GM18868 (cell line): ENCODE measurements around the gene S100A14.

ENCODE experiments used
- ATAC-seq: cut with Tn5 transposase; IDR thresholded peaks from one replicate; pipeline ENCODE4 v1.9.1; 2021; ENCODE audit warnings: mild to moderate bottlenecking, moderate library complexity; ENCODE audit not compliant: unreplicated experiment

Gene S100A14

GRCh38 chr1:153566414-153567371 lies 49.4 kb downstream of the S100A14 start:
- ATAC-seq, result peak; percentile 62

GRCh38 chr1:153565529-153566374 lies 50.4 kb downstream of the S100A14 start, which contains the start of gene S100A2:
Gene S100A2 (minus strand): TSS chr1:153565844. CDS start chr1:153563877, 1,967 bp downstream.
- peak; percentile 69 for ATAC-seq
